HG03039 (cell line): Measurements from ENCODE around the gene CD7.

Source experiments
- ATAC-seq: cut with Tn5 transposase; IDR thresholded peaks from one replicate; pipeline ENCODE4 v1.9.1; 2021; ENCODE audit warnings: mild to moderate bottlenecking, moderate library complexity; ENCODE audit not compliant: unreplicated experiment

Gene CD7

DNA sequence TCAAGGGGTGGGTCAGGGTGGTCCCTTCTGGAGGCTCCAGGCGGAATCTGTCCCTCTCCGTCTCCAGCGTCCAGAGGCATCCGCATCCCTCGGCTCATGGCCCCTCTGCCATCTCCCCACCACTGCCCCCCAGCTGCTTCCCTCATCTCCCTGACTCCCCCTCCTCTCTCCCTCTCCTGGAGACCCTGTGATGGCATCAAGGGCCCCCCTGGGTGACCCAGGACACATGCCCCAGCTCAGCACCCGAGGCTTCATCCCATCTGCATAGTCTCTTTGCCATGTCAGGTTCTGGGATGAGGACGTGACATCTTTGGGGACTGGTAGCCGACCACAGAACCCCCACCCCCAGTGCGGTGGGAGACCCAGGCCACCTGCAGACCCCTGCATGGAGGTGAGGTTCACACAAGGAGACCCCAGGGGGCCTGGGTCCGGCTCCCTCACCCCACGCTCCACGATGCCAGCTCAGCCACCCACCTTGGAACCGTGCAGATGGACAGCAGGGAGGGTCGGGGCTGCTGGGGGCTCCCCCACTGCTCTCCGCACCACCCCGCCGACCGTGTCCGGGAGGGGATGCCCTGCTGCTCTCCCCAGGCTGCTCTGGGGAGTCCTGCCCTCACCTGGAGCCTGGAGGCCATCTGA lies 12.4 kb upstream of the CD7 start:
- no peak for ATAC-seq

DNA sequence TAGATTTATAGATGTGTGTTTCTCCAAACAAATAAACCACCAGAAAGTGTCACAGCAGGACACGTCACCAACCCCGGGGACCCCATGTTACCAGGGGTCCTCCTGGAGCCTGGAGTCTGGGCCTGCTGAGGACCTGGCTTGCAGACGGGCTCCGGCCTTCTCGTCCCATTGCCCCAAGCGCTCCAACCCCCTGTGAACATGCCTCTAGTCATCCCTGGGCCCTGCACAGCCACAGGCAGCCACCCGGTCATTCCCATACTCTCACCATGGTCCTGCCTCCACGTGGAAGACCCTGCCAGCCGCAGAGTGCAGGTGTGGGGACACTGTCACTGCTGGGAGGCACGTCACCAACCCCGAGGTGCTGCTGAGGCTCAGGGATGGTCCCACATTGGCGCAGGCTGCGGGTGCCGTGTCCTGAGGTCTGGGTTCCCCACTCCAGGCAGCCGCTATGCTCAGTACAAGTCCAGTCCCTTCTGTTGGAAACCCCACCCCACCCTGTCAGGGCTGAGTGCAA lies 11.6 kb upstream of the CD7 start:
- ATAC-seq = no peak

- no peak for ATAC-seq
Observed at GRCh38 chr17:82328141-82328993, 11.0 kb upstream of the CD7 start.

GRCh38 chr17:82327757-82328140 lies 10.3 kb upstream of the CD7 start:
- no peak for ATAC-seq

- no peak for ATAC-seq
Observed at GRCh38 chr17:82327289-82327688, 9.9 kb upstream of the CD7 start.

DNA sequence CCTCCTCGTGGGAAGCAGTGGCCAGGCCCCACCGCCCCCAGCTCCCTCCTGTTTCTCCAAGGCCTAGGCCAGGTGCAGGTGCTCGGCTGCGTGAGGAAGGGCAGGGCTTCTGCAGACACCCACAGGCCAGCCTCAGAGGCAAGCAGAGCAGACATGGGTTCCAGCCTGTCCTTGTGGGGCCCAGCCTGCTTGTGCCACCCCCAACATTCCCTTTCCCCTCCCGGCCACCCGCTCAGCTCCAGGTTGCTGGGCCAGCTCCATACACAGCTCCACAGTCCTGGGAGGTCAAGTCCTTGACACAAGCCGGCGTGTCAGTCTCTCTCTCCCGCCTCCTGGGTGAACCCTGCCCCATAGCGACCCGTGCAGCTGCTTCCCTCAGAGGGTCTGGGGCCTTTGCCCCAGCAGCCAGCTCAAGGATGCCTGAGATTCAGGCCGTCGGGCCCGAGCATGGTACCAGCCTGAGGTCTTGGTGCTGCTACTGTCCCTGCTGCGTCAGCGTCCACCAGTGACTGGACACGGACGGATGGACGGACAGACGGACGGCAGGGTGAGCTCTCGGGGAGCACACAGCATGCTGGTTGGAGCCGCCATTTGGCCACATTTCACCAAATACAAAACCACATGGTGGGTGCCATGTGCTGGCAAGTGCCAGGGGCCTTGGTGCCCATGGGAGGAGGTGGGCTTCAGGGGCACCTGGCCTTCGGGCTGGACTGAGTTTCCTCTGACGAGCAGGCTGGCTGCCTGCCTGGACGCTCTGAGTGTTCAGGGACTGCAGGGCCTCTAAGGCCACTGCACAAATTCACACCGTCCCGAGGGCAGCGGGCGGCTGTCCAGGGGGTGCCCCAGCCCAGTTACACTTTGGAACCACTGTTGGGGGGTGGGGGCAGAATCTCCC lies 8.1 kb upstream of the CD7 start:
- no peak for ATAC-seq

DNA sequence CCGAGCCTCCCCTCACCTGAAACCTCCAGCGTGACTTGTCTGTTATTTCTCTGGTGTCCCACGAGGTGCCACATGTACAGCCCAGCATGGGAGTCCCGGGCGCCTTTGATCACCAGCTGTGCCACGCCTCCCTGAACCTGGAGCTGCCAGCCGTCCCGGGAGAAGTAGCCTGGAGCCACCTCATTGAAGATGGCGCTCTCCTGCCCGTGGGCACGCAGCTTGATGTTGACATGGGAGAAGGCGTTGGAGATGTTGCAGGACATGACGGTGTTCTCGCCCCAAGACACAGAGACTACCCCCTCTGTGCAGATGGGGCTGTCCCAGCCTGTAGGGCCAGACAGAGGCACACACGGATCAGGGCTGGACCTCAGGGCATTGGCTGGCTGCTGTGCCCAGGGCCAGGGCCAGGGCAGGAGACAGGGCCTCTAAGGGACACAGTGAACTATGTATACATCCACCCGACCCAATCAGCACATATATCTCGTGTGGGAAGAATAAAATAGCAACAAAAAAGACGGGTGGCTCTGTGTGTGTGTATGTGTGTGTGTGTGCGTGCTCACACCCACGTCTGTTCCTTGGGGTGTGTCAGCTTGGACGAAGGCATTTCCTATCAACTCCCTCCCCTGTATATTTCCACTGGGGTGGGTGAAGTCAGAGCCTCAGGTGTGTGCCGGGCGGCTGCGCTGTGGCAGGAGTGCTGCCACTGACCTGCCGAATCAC lies 7.3 kb upstream of the CD7 start:
- ATAC-seq = no peak

DNA sequence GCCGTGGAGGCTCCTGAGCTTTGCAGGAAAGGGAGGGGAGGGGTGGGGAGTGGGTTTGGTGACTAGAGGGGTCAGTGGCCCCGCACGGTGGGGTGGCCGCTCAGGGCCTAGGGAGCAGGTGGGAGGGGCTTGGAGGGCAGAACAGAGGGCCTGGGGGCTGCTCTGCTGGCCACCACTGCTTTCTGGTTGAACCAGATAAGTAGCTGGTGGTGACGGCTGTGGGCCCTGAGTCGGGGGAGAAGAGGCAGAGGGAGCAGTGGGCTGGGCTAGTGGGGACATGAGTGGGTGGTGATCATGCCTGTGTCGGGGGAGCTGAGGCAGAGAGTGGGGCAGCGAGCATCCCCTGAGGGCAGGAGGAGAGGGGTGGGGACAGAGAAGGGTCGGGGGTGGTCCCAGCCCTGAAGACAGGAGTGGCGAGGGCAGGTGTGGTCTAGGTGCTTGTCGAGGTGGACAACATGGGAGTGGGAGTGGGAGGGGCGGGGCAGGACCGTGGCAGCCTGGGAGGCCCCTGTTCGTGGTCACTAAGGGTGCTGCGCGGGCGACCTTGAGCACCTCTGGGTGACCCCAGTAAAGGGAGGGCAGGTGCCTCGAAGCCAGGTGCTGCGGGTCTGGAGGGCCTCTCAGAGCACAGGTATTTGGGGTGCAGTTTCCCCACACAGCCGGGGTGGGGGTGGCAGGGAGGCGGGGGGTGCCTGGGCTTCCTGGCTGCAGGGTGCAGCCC lies 6.3 kb upstream of the CD7 start:
- ATAC-seq = no peak

- ATAC-seq = no peak
Observed at GRCh38 chr17:82322526-82323453, 5.4 kb upstream of the CD7 start.

- no peak for ATAC-seq
Observed at GRCh38 chr17:82321947-82322466, 4.6 kb upstream of the CD7 start.

DNA sequence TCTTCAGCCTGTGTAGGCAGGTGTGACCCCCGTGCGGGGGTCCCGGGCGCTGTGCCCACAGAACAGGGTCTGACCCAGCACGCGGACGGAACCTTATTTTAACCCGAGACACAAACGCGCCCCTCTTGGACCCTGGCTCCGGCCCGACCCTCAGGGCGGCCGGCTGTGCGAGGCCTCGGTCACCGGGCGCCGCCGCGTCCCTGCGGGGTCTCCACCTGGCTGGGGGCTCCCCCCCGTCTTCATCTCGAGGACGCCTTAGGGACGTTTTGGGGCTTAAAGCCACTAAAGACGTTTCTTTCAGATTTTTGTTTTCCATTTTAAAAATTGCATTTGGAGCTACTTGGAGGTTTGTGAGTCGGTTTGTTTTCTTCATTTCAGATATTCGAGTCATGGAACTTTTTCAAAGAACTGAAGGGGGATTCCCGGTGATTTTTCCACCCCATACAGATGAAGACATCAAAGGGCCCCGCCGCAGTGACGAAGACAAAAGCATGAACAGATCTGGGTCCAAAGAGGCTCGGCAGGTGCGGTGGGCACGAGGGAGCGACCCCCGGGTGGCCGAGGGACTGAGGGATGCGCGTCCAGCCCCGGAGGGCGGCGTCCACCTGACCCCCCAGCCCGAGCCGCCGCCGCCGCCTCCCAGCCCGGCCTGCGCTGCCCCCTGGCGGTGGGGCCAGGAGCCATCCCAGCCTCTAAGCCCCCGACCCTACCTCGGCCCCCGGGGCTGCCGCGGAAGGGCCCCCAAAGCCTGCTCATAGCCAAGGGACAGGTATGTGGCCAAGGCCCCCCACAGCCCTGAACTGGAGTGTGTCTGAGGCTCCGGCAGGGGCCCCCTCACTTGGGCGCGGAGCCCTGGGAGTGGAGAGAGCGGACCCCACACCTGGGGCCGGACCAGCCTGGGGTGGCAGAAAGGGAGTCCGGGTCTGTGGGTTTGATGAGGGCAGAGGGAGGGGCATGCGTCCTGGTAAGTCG lies 3.8 kb upstream of the CD7 start:
- ATAC-seq = no peak

DNA sequence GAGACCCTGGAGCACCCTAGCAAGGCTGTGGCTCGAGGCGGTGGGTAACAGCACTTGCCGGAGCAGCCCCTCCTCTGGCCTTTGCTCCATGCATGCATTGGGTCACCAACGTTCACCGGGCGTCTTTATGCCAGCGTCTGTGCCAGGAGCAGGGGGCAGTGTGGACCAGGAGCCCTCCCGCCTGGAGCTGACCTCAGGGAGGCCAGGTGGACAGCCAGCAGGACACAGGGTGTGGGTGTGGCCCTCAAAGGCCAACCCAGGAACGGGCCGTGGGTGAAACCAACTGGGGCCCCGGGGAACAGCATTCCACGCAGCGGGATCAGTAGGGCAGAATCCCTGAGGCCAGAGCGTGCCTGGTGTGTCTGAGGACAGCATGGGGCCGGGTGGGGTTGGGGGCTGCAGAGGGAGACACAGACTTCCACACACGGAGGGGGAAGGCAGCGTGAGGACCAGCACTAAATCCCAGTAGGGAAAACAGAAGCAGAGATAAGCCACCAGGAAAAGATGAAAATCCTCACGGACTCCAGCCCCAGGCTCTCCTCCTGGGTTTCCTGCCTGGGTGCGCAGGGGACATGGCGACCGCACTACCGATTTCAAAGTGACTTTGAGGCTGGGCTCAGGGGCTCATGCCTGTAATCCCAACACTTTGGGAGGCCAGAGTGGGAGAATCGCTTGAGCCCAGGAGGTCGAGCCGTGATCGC lies 2.9 kb upstream of the CD7 start:
- no peak for ATAC-seq

GRCh38 chr17:82319619-82320062 lies 2.2 kb upstream of the CD7 start:
- no peak for ATAC-seq

DNA sequence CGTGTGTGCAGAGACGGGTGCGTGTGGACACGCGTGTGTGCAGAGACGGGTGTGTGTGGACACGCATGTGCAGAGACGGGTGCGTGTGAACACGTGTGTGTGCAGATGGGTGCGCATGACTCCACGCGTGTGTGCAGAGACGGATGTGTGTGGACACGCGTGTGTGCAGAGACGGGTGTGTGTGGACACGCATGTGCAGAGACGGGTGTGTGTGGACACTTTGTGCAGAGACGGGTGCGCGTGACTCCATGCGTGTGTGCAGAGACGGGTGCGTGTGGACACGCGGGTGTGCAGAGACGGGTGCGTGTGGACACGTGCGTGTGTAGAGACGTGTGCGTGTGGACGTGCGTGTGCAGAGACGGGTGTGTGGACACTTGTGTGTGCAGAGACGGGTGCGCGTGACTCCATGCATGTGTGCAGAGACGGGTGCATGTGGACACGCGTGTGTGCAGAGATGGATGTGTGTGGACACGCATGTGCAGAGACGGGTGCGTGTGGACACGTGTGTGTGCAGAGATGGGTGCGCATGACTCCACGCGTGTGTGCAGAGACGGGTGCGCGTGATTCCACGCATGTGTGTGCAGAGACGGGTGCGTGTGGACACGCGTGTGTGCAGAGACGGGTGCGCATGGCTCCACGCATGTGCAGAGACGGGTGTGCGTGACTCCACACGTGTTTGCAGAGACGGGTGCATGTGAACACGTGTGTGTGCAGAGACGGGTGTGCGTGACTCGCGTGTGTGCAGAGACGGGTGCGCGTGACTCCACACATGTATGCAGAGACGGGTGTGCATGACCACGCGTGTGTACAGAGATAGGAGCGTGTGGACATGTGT lies 1.6 kb upstream of the CD7 start:
- no peak for ATAC-seq

DNA sequence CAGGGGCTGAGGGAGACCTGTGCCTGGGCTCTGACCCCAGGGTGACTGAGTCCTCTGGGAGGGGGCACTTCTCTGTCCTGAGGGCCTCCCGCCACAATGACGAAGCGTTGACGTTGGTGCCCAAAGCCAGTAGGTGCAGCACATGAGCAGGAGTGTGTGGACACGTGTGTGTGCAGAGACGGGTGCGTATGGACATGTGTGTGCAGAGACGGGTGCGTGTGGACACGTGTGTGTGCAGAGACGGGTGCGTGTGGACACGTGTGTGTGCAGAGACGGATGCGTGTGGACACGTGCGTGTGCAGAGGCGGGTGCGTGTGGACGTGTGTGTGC lies 726 bp upstream of the CD7 start:
- ATAC-seq = no peak
